ENCODE results near the gene COPS6. TPM values are rescaled to one million over a fixed set of nuclear protein-coding genes. Genes with fewer than 3 reads are reported as not detected.

The COPS6 gene
- total RNA-seq, 4 donors from 2014 or later: 18.3 to 61.3 (median 44.5) TPM

DNA sequence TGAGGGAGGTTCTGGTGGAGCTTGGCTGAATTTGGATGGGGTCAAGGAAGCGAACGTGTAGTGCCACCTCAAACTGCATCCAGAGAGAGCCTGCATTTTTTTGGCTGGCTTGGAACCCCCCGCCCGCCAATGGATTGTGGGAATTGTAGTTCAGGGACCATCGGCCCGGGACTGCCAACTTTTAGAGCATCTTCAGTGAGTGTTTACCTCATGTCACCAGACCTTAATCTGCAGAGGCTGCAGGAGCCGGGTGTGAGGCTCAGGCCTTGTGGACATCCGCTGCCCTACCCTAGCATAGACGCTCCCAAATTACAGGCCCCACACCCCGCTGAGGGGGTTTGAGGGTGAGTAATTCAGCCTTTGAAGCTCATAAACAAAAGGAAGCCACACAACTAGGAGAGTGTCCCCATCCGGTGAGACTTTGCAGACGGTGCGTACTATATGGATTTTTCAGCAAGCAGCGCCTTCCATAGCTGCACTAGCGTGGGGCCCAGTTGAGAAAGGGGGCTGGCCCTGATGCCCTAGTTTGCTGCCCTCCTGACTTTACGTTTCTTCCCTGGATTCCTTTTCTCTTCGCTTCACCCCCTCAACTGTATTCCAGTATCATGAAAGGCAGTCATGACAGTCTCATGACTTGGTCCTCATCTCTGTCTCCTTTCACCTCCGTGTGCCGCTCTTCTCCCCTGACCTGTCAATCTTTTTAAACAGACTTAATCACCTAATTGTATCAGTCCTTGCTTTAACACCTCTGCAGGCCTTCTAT is 31.4 kb downstream of the COPS6 start:
- Histone ChIP-seq H3K9me3 (no peaks in the 10 kb centered on the region), H3K4me3 (peak overlapping the region; percentile 63 to 78 (median 73)), H3K27ac (peak overlapping the region; percentile 88 to 94 (median 90)), H3K27me3 (no peaks in the 10 kb centered on the region), H3K4me1 (peaks cover 6 to 32% (median 28%) of the 10 kb centered on the region in 4 donors), H3K36me3 (no peaks in the 10 kb centered on the region)
- WGBS, 2 donors (ENCODE audit: low coverage in 1 of 2): 22 to 80% methylated on average over 3 to 19 of the region's 19 CpGs
- TF ChIP-seq POLR2AphosphoS5 (IDR thresholded peaks at IDR 0.05): no peak
- in situ Hi-C loops (cut with MboI; ENCODE audit: low pct_ligation_motif_present in 1 of 4, low pct_unique_long_range_greater_than_20kb in 1 of 4, low sequenced_read_pairs in 3 of 4) (loop anchor here in 1 of 4 donors (5.0 kb wide), 1 partner anchor 87 kb away; no protein-coding TSS in a partner anchor), intact Hi-C loops (cut with DNase I; ENCODE audit: low total_unique reads) (no loop called here)
- DNase-seq: peak; percentile 68

DNA sequence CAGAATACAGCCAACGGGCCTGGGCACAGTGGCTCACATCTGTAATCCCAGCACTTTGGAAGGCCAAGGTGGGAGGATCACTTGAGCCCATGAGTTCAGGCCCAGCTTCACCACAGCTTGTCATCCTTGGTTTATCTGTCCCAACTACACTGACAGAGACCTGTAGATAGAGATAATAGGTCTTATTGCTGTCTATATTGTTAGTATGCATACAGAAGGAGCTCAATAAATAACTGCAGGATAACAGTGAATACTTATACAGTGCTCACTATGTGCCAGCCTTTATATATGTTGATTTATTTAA is 31.9 kb downstream of the COPS6 start:
- Histone ChIP-seq H3K4me3 (peak overlapping the region in 1 of 4 donors; percentile 78), H3K27ac (peak overlapping the region; percentile 88 to 94 (median 90)), H3K36me3 (no peaks in the 10 kb centered on the region), H3K9me3 (no peaks in the 10 kb centered on the region), H3K27me3 (no peaks in the 10 kb centered on the region), H3K4me1 (peaks cover 6 to 38% (median 34%) of the 10 kb centered on the region in 4 donors)
- no peak for DNase-seq
- WGBS, 2 donors (ENCODE audit: low coverage in 1 of 2): 36 to 75% methylated on average over 1 of the region's 1 CpG
- intact Hi-C loops (cut with DNase I; ENCODE audit: low total_unique reads) (no loop called here), in situ Hi-C loops (cut with MboI; ENCODE audit: low pct_ligation_motif_present in 1 of 4, low pct_unique_long_range_greater_than_20kb in 1 of 4, low sequenced_read_pairs in 3 of 4) (loop anchor here in 1 of 4 donors (5.0 kb wide), 1 partner anchor 87 kb away; no protein-coding TSS in a partner anchor)
- no peak for TF ChIP-seq POLR2AphosphoS5 (IDR thresholded peaks at IDR 0.05)
- TF ChIP-seq EP300 (IDR thresholded peaks at IDR 0.05; ENCODE audit: low read depth): no peak
- TF ChIP-seq, protein P1, sequence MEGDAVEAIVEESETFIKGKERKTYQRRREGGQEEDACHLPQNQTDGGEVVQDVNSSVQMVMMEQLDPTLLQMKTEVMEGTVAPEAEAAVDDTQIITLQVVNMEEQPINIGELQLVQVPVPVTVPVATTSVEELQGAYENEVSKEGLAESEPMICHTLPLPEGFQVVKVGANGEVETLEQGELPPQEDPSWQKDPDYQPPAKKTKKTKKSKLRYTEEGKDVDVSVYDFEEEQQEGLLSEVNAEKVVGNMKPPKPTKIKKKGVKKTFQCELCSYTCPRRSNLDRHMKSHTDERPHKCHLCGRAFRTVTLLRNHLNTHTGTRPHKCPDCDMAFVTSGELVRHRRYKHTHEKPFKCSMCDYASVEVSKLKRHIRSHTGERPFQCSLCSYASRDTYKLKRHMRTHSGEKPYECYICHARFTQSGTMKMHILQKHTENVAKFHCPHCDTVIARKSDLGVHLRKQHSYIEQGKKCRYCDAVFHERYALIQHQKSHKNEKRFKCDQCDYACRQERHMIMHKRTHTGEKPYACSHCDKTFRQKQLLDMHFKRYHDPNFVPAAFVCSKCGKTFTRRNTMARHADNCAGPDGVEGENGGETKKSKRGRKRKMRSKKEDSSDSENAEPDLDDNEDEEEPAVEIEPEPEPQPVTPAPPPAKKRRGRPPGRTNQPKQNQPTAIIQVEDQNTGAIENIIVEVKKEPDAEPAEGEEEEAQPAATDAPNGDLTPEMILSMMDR (IDR thresholded peaks at IDR 0.05): no peak
- no peak for TF ChIP-seq POLR2A (IDR thresholded peaks at IDR 0.05)

DNA sequence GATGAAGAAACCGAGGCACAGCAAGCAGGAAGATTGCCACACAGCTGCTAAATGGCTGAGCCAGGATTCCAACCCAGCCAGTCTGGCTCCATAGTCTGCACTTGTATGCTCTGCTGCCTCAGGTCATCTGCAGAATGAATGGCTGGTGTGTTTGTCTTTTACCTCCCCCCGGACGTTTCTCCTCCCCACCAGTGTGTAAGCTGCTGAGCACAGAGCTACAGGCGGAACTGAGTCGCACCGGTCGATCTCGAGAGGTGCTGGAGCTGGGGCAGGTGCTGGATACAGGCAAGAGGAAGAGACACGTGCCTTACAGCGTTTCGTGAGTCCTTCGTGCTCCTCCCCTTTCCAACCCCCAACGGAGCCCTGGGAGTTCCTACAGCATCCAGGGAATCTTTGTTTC is 33.3 kb downstream of the COPS6 start:
- intact Hi-C loops (cut with DNase I; ENCODE audit: low total_unique reads) (no loop called here), in situ Hi-C loops (cut with MboI; ENCODE audit: low pct_ligation_motif_present in 1 of 4, low pct_unique_long_range_greater_than_20kb in 1 of 4, low sequenced_read_pairs in 3 of 4) (loop anchor here in 1 of 4 donors (5.0 kb wide), 1 partner anchor 85 kb away; no protein-coding TSS in a partner anchor)
- H3K4me3 ChIP-seq: no peak overlapping the region
- H3K36me3 ChIP-seq: no peaks in the 10 kb centered on the region
- no peaks in the 10 kb centered on the region for H3K9me3 ChIP-seq
- H3K27ac ChIP-seq: peak overlapping the region in 2 of 4 donors; percentile 4 to 13
- TF ChIP-seq POLR2AphosphoS5 (IDR thresholded peaks at IDR 0.05) (no peak), POLR2A (IDR thresholded peaks at IDR 0.05) (no peak), EP300 (IDR thresholded peaks at IDR 0.05; ENCODE audit: low read depth) (no peak)
- TF ChIP-seq, protein P1 (IDR thresholded peaks at IDR 0.05): no peak
- DNase-seq: no peak
- 32 to 65% methylated on average over 13 of the region's 13 CpGs for WGBS, 2 donors (ENCODE audit: low coverage in 1 of 2)
- H3K4me1 ChIP-seq: peaks cover 6 to 45% (median 40%) of the 10 kb centered on the region in 4 donors
- no peaks in the 10 kb centered on the region for H3K27me3 ChIP-seq

DNA sequence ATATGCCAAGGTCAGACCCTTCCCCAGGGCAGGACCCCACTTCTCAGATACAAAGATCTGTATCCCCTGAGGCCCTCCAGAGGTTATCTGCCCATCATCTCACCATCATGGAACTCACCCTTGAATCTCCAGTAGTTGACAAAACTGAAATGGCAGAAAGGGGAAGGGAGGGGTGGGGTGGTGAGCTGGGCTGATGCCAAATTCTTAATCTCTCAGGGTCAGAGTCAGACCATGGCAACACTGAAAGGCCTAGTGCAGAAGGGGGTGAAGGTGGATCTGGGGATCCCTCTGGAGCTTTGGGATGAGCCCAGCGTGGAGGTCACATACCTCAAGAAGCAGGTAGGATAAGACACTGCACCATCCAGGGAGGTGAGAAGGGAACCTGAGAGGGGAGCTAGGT is 33.8 kb downstream of the COPS6 start:
- in situ Hi-C loops (cut with MboI; ENCODE audit: low pct_ligation_motif_present in 1 of 4, low pct_unique_long_range_greater_than_20kb in 1 of 4, low sequenced_read_pairs in 3 of 4): loop anchor here in 1 of 4 donors (5.0 kb wide), 1 partner anchor 85 kb away; no protein-coding TSS in a partner anchor

More for the DNA sequence above, 33.8 kb downstream of the COPS6 start:
- Histone ChIP-seq H3K4me3 (no peak overlapping the region), H3K4me1 (peaks cover 6 to 45% (median 40%) of the 10 kb centered on the region in 4 donors), H3K27me3 (no peaks in the 10 kb centered on the region), H3K9me3 (no peaks in the 10 kb centered on the region), H3K36me3 (no peaks in the 10 kb centered on the region), H3K27ac (peak overlapping the region in 2 of 4 donors; percentile 4 to 13)
- no peak for TF ChIP-seq EP300 (IDR thresholded peaks at IDR 0.05; ENCODE audit: low read depth)
- TF ChIP-seq, protein P1 (IDR thresholded peaks at IDR 0.05): no peak
- no peak for TF ChIP-seq POLR2AphosphoS5 (IDR thresholded peaks at IDR 0.05)
- no peak for TF ChIP-seq POLR2A (IDR thresholded peaks at IDR 0.05)
- no peak for DNase-seq
- WGBS, 2 donors (ENCODE audit: low coverage in 1 of 2): 80 to 100% methylated on average over 1 of the region's 1 CpG
- intact Hi-C loops (cut with DNase I; ENCODE audit: low total_unique reads): no loop called here
